SJCRH30 (cell line): ENCODE data around the gene SLC25A23. TPM values are rescaled to one million over a fixed set of nuclear protein-coding genes. Genes with fewer than 3 reads are reported as not detected.

Source experiments
- DNase-seq, 2 experiments: peaks; one replicate each; pipeline ENCODE4 v3.0.0-alpha.2; 2015 to 2020
- H3K27ac ChIP-seq: fragments of 250-450 bp; sonication (Bioruptor Pico); 2 replicates; pipeline ENCODE4 v1.5.1; 2020; ENCODE audit warnings: mild to moderate bottlenecking, moderate library complexity
- H3K27me3 ChIP-seq: fragments of 250-450 bp; sonication (Bioruptor Pico); 2 replicates; pipeline ENCODE4 v1.5.1; 2020; ENCODE audit warnings: mild to moderate bottlenecking, moderate library complexity
- H3K36me3 ChIP-seq: fragments of 250-450 bp; sonication (Bioruptor Pico); 2 replicates; pipeline ENCODE4 v1.5.1; 2020; ENCODE audit warnings: mild to moderate bottlenecking, moderate library complexity
- H3K4me1 ChIP-seq: fragments of 250-450 bp; sonication (Bioruptor Pico); 2 replicates; pipeline ENCODE4 v1.5.1; 2020; ENCODE audit warnings: mild to moderate bottlenecking, moderate library complexity
- H3K4me3 ChIP-seq: fragments of 250-450 bp; sonication (Bioruptor Pico); 2 replicates; pipeline ENCODE4 v1.5.1; 2020; ENCODE audit warnings: mild to moderate bottlenecking, moderate library complexity
- H3K9me3 ChIP-seq: fragments of 250-450 bp; sonication (Bioruptor Pico); replicated peaks from 2 replicates; pipeline ENCODE4 v1.5.1; 2020; ENCODE audit warnings: mild to moderate bottlenecking, moderate library complexity
- total RNA-seq: library from RNA; depleted of rRNA; stranded (reverse); fragments of >200 nt; shearing (Covaris generic); gene quantifications from 2 replicates; pipeline ENCODE4 v1.2.3, GENCODE V29; 2014

SLC25A23 gene
- total RNA-seq, 1 experiment from 2014 or later = 9.6 TPM

- Histone ChIP-seq H3K27ac (no peak overlapping the region), H3K36me3 (no peaks in the 10 kb centered on the region), H3K27me3 (no peaks in the 10 kb centered on the region), H3K4me1 (no peaks in the 10 kb centered on the region), H3K9me3 (no peaks in the 10 kb centered on the region), H3K4me3 (no peak overlapping the region)
- no peak for DNase-seq
These were observed 29.9 kb upstream of the SLC25A23 start for GRCh38 chr19:6489278-6490061.

- Histone ChIP-seq H3K36me3 (no peaks in the 10 kb centered on the region), H3K27me3 (no peaks in the 10 kb centered on the region), H3K27ac (no peak overlapping the region), H3K4me3 (no peak overlapping the region), H3K4me1 (no peaks in the 10 kb centered on the region), H3K9me3 (no peaks in the 10 kb centered on the region)
- no peak for DNase-seq
These were observed 25.2 kb upstream of the SLC25A23 start for GRCh38 chr19:6484831-6485230.

DNA sequence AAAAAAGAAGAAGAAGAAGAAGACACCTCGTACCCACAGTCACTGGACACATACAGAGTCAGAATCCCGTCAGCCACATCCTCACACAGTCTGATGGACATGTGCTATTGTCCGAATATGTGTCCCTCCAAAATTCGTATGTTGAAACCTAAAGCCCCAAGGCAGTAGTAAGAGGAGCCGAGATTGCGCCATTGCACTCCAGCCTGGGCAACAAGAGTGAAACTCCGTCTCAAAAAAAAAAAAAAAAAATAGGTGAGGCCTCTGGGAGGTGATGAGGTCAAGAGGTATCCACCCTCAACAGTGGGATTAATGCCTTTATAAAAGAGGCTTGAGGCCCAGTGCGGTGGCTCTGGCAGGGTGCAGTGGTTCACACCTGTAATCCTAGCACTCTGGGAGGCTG is 24.6 kb upstream of the SLC25A23 start:
- H3K9me3 ChIP-seq = no peaks in the 10 kb centered on the region
- no peaks in the 10 kb centered on the region for H3K27me3 ChIP-seq
- no peak overlapping the region for H3K4me3 ChIP-seq
- H3K4me1 ChIP-seq = no peaks in the 10 kb centered on the region
- H3K36me3 ChIP-seq = no peaks in the 10 kb centered on the region
- no peak for DNase-seq
- no peak overlapping the region for H3K27ac ChIP-seq

GRCh38 chr19:6483235-6483634 is 23.6 kb upstream of the SLC25A23 start:
- DNase-seq = no peak
- Histone ChIP-seq H3K36me3 (no peaks in the 10 kb centered on the region), H3K9me3 (no peaks in the 10 kb centered on the region)

GRCh38 chr19:6482343-6482686 is 22.7 kb upstream of the SLC25A23 start:
- Histone ChIP-seq H3K27ac (no peak overlapping the region), H3K36me3 (no peaks in the 10 kb centered on the region), H3K4me3 (no peak overlapping the region), H3K4me1 (no peaks in the 10 kb centered on the region), H3K27me3 (no peaks in the 10 kb centered on the region), H3K9me3 (no peaks in the 10 kb centered on the region)
- DNase-seq = no peak

More at GRCh38 chr19:6483235-6483634, 23.6 kb upstream of the SLC25A23 start:
- H3K27me3 ChIP-seq = no peaks in the 10 kb centered on the region
- no peak overlapping the region for H3K4me3 ChIP-seq
- H3K27ac ChIP-seq = no peak overlapping the region
- no peaks in the 10 kb centered on the region for H3K4me1 ChIP-seq

DNA sequence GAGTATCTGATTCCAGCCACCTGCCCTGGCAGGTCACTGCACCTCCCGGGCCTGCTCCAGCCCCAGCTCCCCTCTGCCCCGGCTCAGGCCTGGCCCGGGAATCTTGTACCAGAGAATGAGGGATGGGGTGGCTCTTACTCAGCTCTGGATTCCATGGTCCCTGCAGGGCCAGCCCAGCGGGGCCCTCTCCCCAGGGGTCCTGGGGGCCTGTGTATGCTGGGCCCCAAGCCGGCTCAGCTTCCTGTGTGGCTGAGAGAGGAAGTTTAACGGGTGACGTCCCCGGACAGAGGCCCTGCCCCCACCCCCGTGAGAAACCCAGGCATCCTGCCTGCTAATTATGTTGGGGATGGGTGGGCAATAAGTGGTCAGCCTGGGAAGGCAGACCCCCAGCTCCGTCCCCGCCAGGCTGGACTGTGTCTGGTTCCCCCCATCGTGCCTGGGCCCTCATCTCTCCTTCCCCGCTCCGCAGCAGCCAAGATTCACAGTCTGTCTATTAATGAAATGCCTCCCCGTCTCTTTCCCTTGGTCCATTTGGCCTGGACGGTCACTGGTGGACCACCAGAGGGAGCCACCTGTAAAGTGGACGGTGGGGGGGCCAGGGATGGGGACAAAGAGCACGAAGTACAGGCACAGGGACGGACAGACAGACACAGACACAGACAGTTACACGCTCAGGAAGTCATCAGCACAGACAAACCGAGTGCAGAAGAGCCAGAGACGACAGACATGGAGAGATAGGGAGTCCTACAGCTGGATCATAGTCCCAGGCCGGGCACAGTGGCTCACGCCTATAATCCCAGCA is 22.1 kb upstream of the SLC25A23 start, which contains the start of gene DENND1C:
Gene DENND1C, minus strand, starts transcription at position 247 of the 802 bp plus-strand sequence. Its CDS starts 92 bp downstream, at position 155.
- Histone ChIP-seq H3K4me3 (no peak within 1 kb of the TSS), H3K27ac (no peak within 1 kb of the TSS), H3K9me3 (no peaks in the 10 kb centered on the region), H3K36me3 (no peaks in the 10 kb centered on the region), H3K27me3 (no peaks in the 10 kb centered on the region), H3K4me1 (no peaks in the 10 kb centered on the region)
- peak in 1 of 2 experiments; percentile 26 for DNase-seq

GRCh38 chr19:6480848-6481415 is 21.3 kb upstream of the SLC25A23 start:
- Histone ChIP-seq H3K4me3 (no peak overlapping the region), H3K9me3 (no peaks in the 10 kb centered on the region), H3K36me3 (no peaks in the 10 kb centered on the region), H3K27ac (no peak overlapping the region), H3K27me3 (no peaks in the 10 kb centered on the region), H3K4me1 (no peaks in the 10 kb centered on the region)
- no peak for DNase-seq

GRCh38 chr19:6479836-6480398 is 20.3 kb upstream of the SLC25A23 start:
- H3K4me3 ChIP-seq = no peak overlapping the region
- H3K4me1 ChIP-seq = no peaks in the 10 kb centered on the region
- no peak overlapping the region for H3K27ac ChIP-seq
- no peaks in the 10 kb centered on the region for H3K36me3 ChIP-seq
- DNase-seq = no peak
- H3K9me3 ChIP-seq = no peaks in the 10 kb centered on the region
- no peaks in the 10 kb centered on the region for H3K27me3 ChIP-seq

GRCh38 chr19:6478815-6479214 is 19.2 kb upstream of the SLC25A23 start:
- Histone ChIP-seq H3K36me3 (no peaks in the 10 kb centered on the region), H3K27ac (no peak overlapping the region), H3K27me3 (no peaks in the 10 kb centered on the region), H3K4me3 (no peak overlapping the region), H3K4me1 (no peaks in the 10 kb centered on the region), H3K9me3 (no peaks in the 10 kb centered on the region)
- DNase-seq = no peak

- Histone ChIP-seq H3K4me3 (no peak overlapping the region), H3K27ac (no peak overlapping the region), H3K36me3 (no peaks in the 10 kb centered on the region), H3K27me3 (no peaks in the 10 kb centered on the region), H3K9me3 (no peaks in the 10 kb centered on the region), H3K4me1 (no peaks in the 10 kb centered on the region)
- no peak for DNase-seq
These were observed 17.4 kb upstream of the SLC25A23 start for GRCh38 chr19:6476896-6477431.

DNA sequence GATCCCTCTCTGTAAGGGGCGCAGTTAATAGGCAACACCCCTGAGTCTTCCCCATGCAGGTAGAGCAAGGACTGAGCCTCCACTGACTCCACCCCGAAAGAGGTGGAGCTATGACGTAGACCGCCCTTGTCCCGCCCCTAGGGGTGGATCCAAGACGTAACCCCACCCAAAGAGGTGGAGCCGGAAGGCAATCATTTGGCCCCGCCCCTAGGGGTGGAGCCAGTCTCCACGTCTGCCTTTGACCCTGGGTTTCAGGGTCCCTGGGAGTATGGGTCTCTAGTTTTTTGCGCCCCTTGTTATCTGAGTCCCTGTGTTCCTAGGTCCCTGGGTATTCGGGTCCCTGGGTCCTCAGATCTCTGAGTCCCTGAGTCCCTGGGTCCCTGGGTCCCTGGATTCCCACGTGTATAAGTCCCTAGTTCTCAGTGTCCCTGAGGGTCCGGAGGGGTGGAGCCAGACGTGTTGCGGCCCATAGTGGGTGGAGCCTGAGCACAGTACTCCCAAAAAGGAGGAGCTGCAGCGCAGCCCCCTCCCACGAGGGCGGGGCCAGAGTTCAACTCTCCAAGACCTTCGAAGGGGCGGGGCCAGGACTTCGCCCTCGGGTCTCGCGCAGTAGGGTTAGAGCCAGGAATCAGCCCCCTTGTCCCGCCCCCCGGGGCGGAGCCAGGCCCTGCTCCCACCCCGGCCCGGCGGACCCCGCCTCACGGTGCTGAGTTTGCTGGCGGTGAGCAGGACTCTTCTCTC is 16.7 kb upstream of the SLC25A23 start:
- no peaks in the 10 kb centered on the region for H3K36me3 ChIP-seq
- H3K9me3 ChIP-seq = no peaks in the 10 kb centered on the region
- DNase-seq = peak in 1 of 2 experiments; percentile 17
- H3K27me3 ChIP-seq = no peaks in the 10 kb centered on the region
- no peak overlapping the region for H3K27ac ChIP-seq
- H3K4me1 ChIP-seq = no peaks in the 10 kb centered on the region
- no peak overlapping the region for H3K4me3 ChIP-seq

DNA sequence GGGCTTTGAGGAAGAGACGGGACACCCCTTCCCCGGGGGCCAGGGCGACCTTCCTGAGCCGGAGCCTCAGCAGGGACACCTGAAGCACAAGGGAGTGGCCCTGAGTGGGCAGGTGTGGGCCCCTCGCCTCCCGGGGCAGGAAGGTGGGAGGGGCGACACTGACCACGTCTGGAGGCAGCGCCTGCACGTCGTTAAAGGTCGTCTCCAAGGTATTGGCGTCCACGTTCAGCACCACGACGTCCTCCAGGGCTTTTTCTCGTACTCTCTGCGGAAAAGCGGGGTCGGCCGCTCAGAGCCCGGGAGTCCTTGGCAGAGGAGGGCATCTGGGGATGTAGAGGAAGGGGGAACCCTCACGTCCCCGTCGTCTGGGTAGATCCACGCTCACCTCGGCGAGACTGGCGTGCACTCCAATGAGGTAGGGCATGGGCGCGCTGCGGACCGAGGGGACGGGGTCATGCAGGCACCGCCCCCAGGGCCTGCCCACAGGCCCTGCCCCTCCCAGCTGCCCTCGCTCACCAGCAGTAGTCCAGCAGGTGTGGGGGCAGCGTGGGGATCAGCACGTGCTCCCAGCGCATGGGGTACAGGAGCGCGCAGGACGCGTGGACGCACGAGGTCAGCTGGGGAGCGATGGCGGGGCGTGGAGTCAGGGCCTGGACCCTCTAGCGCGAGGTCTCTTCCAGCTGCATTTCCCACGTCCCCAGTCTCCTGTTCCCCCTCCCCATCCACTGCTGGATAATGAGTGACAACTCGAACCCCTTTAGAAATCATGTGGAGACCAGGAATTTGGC is 15.9 kb upstream of the SLC25A23 start:
- Histone ChIP-seq H3K36me3 (no peaks in the 10 kb centered on the region), H3K4me3 (no peak overlapping the region), H3K27me3 (no peaks in the 10 kb centered on the region), H3K9me3 (no peaks in the 10 kb centered on the region), H3K27ac (no peak overlapping the region), H3K4me1 (no peaks in the 10 kb centered on the region)
- DNase-seq = no peak

- Histone ChIP-seq H3K9me3 (no peaks in the 10 kb centered on the region), H3K4me1 (no peaks in the 10 kb centered on the region), H3K4me3 (no peak overlapping the region), H3K36me3 (no peaks in the 10 kb centered on the region), H3K27me3 (no peaks in the 10 kb centered on the region), H3K27ac (no peak overlapping the region)
- no peak for DNase-seq
These were observed 14.1 kb upstream of the SLC25A23 start for GRCh38 chr19:6473647-6474046.
